SK-N-DZ (cell line): ENCODE results near the gene RMND5B.
"Not testable (repeated sequence)": the region's sequence is repeated elsewhere in the genome, so short reads cannot be mapped to it uniquely, and the experiment has no call there.

ENCODE experiments used
- DNase-seq: peaks from one replicate; pipeline ENCODE4 v3.0.0-alpha.2; 2015; ENCODE audit warnings: low spot score

Gene RMND5B

GRCh38 chr5:178170455-178170854 is 39.6 kb downstream of the RMND5B start:
- no peak for DNase-seq

GRCh38 chr5:178174456-178174855 is 43.6 kb downstream of the RMND5B start:
- DNase-seq = no peak

- no peak for DNase-seq
Measured at GRCh38 chr5:178176791-178177190, 46.0 kb downstream of the RMND5B start.

- no peak for DNase-seq
Measured at GRCh38 chr5:178177569-178177968, 46.8 kb downstream of the RMND5B start.

- DNase-seq = no peak
Measured at GRCh38 chr5:178180141-178180863, 49.5 kb downstream of the RMND5B start.

GRCh38 chr5:178182158-178182876 is 51.5 kb downstream of the RMND5B start:
- DNase-seq = no peak

- DNase-seq = no peak
Measured at GRCh38 chr5:178186427-178186826, 55.6 kb downstream of the RMND5B start.

GRCh38 chr5:178187014-178187413 is 56.2 kb downstream of the RMND5B start, which contains the start of gene GMCL2:
TSS of gene GMCL2 (minus strand) at chr5:178187371. CDS start at chr5:178187299, 72 bp downstream.
- DNase-seq = no peak

- DNase-seq = no peak
Measured at GRCh38 chr5:178189433-178189832, 58.6 kb downstream of the RMND5B start.

- DNase-seq = no peak
Measured at GRCh38 chr5:178191661-178192060, 60.8 kb downstream of the RMND5B start.

GRCh38 chr5:178192244-178192643 is 61.4 kb downstream of the RMND5B start:
- DNase-seq = no peak

- DNase-seq = no peak
Measured at GRCh38 chr5:178192787-178193186, 62.0 kb downstream of the RMND5B start.

GRCh38 chr5:178193251-178193809 is 62.5 kb downstream of the RMND5B start:
- DNase-seq = no peak

- no peak for DNase-seq
Measured at GRCh38 chr5:178194026-178194425, 63.2 kb downstream of the RMND5B start.

- no peak for DNase-seq
Measured at GRCh38 chr5:178196281-178196812, 65.5 kb downstream of the RMND5B start.

GRCh38 chr5:178196986-178197385 is 66.2 kb downstream of the RMND5B start:
- DNase-seq = no peak

- DNase-seq = not testable (repeated sequence)
Measured at GRCh38 chr5:178198151-178198550, 67.3 kb downstream of the RMND5B start.

GRCh38 chr5:178198706-178199105 is 67.9 kb downstream of the RMND5B start:
- no peak for DNase-seq

- no peak for DNase-seq
Measured at GRCh38 chr5:178199581-178200434, 69.0 kb downstream of the RMND5B start.
